Endothelial cell of umbilical vein (primary cell): ENCODE data around the gene PROX1.

Experiments
- EZH2 ChIP-seq: IDR thresholded peaks from 2 replicates; pipeline ENCODE4 v1.6.1; 2012; ENCODE audit warnings: borderline replicate concordance, low read depth, mild to moderate bottlenecking, moderate library complexity, low read length, inconsistent platforms; ENCODE audit not compliant: severe bottlenecking
- GATA2 ChIP-seq: IDR thresholded peaks from 2 replicates; pipeline ENCODE4 v1.7.0; 2011; ENCODE audit warnings: low read depth, mild to moderate bottlenecking, moderate library complexity, mixed read lengths, low read length; ENCODE audit not compliant: insufficient read length, insufficient read depth
- POLR2A ChIP-seq: IDR thresholded peaks from 2 replicates; pipeline ENCODE4 v1.6.1; 2012; ENCODE audit warnings: low read depth, mild to moderate bottlenecking, control low read depth, low read length
- POLR2AphosphoS5 ChIP-seq: IDR thresholded peaks from 2 replicates; pipeline ENCODE4 v1.6.1; 2012; ENCODE audit warnings: low read depth, mild to moderate bottlenecking, control low read depth, low read length, moderate library complexity; ENCODE audit not compliant: insufficient read depth
- TF ChIP-seq, protein P1 (sequence below), 2 donors: IDR thresholded peaks; 1 replicate in 1 of 2; 2 replicates in 1 of 2; pipeline ENCODE4 v1.5.1; 2011; ENCODE audit warnings: low read length in 2 of 2, mild to moderate bottlenecking in 2 of 2, moderate library complexity in 2 of 2, control low read depth in 1 of 2, inconsistent platforms in 1 of 2, low read depth in 1 of 2; ENCODE audit not compliant: insufficient read depth in 1 of 2; ENCODE audit errors: extremely low read depth in 1 of 2
- TF ChIP-seq, protein P2 (sequence below): IDR thresholded peaks from 2 replicates; pipeline ENCODE4 v1.6.1; 2011; ENCODE audit not compliant: insufficient read depth, insufficient read length

DNA sequence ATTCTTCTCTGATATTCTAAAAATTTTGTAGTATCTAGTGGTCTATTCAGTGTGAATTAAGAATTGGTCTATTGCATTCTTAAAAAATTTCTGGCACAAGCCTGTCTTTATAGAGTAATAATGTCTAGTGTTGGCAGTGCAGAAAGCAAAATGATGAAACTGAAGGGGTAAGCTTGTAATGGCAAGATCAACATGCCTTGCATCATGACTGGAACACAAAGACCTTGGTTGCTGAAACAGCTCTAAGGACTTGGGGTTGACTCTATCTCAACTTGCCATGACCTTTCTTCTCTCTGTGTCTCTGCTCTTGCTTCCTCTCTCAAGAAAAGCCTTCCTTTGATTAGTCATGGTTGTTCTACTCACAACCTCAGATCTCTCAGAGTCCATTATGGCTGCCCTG is 46.8 kb upstream of the PROX1 start:
- TF ChIP-seq, protein P1, sequence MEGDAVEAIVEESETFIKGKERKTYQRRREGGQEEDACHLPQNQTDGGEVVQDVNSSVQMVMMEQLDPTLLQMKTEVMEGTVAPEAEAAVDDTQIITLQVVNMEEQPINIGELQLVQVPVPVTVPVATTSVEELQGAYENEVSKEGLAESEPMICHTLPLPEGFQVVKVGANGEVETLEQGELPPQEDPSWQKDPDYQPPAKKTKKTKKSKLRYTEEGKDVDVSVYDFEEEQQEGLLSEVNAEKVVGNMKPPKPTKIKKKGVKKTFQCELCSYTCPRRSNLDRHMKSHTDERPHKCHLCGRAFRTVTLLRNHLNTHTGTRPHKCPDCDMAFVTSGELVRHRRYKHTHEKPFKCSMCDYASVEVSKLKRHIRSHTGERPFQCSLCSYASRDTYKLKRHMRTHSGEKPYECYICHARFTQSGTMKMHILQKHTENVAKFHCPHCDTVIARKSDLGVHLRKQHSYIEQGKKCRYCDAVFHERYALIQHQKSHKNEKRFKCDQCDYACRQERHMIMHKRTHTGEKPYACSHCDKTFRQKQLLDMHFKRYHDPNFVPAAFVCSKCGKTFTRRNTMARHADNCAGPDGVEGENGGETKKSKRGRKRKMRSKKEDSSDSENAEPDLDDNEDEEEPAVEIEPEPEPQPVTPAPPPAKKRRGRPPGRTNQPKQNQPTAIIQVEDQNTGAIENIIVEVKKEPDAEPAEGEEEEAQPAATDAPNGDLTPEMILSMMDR (IDR thresholded peaks at IDR 0.05; ENCODE audit: extremely low read depth in 1 of 2, insufficient read depth in 1 of 2, low read depth in 1 of 2, low read length in 2 of 2): no peak
- TF ChIP-seq POLR2A (no peak), EZH2 (no peak), POLR2AphosphoS5 (no peak), GATA2 (no peak)
- TF ChIP-seq, protein P2, sequence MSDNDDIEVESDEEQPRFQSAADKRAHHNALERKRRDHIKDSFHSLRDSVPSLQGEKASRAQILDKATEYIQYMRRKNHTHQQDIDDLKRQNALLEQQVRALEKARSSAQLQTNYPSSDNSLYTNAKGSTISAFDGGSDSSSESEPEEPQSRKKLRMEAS: no peak
